ENCODE measurements around the gene ST6GALNAC1.

ST6GALNAC1 gene, protein sequence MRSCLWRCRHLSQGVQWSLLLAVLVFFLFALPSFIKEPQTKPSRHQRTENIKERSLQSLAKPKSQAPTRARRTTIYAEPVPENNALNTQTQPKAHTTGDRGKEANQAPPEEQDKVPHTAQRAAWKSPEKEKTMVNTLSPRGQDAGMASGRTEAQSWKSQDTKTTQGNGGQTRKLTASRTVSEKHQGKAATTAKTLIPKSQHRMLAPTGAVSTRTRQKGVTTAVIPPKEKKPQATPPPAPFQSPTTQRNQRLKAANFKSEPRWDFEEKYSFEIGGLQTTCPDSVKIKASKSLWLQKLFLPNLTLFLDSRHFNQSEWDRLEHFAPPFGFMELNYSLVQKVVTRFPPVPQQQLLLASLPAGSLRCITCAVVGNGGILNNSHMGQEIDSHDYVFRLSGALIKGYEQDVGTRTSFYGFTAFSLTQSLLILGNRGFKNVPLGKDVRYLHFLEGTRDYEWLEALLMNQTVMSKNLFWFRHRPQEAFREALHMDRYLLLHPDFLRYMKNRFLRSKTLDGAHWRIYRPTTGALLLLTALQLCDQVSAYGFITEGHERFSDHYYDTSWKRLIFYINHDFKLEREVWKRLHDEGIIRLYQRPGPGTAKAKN

DNA sequence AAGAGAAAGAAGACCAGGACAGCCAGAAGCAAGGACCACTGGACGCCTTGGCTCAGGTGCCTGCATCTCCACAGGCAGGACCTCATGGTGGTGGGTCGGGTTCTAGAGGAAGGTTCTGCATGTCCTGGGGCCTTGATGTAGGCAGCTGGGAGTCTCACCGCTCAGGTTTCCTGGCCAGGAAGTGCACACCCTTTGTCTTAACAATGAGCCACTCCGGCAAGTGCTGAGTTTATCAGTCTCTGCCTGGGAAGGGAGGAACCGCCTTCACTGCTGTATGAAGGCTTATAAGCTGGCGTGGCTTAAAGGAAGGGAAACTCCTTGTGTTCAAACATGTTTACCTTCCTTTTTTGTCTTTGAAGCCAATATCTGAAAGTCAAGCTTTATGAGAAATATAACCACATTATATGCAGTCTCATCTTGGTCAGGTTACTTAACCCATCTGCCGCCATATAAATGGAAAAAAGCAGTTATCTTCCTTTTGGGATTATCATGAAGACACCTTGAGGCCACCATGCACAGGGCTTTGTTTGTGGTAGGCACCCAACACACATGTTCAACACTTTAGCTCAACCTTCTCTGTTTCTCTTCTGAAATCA lies at the start of gene ST6GALNAC1:
Gene ST6GALNAC1, minus strand, starts transcription at position 205 of the 596 bp plus-strand sequence. Its CDS starts 119 bp downstream, at position 86.
- H3K36me3 ChIP-seq (ENCODE audit: insufficient read depth, low read length), result no peaks in the 10 kb centered on the region
- H3K4me1 ChIP-seq (ENCODE audit: insufficient read depth, low read length), result peaks cover 4% of the 10 kb centered on the region
- H3K27me3 ChIP-seq (ENCODE audit: insufficient read depth, low read length), result no peaks in the 10 kb centered on the region
- H3K4me3 ChIP-seq (ENCODE audit: low read length), result no peak within 1 kb of the TSS
- no peak within 1 kb of the TSS for H2AFZ ChIP-seq (ENCODE audit: low read depth, low read length)
- H3K9me3 ChIP-seq (ENCODE audit: low read length), result no peaks in the 10 kb centered on the region

GRCh38 chr17:76691379-76692191 lies 48.0 kb upstream of the ST6GALNAC1 start:
- peaks cover 12% of the 10 kb centered on the region for H3K4me1 ChIP-seq (ENCODE audit: insufficient read depth, low read length)
- H3K4me3 ChIP-seq (ENCODE audit: low read length), result no peak overlapping the region

DNA sequence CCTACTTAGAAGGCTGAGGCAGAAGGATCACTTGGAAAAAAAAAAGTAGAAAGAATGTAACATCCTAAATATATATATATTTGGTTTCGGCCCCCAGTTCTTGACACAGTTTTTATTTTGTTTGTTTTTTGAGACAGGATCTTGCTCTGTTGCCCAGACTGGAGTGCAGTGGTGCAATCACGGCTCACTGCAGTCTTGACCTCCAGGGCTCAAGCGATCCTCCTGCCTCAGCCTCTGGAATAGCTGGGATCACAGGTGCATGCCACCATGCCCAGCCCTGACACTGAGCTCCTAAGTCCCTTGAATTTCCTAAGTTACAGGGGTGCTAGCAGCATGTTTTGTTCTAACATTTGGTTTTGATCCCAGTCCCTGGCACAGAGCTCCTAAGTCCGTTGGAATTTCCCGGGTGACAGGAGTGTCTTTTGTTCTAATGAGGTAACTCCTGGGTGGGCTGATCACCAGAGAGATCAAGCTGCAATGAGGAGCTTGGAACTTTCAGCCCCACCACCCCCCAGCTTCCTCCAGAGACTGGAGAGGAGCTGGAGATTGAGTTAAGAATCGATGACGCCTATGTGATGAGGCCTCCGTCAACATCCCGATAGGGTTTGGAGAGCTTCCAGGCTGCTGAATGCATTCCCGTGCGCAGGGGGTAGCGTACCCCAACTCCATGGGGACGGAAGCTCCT lies 47.2 kb upstream of the ST6GALNAC1 start:
- Histone ChIP-seq H3K27me3 (ENCODE audit: insufficient read depth, low read length) (no peaks in the 10 kb centered on the region), H3K9me3 (ENCODE audit: low read length) (no peaks in the 10 kb centered on the region), H3K4me1 (ENCODE audit: insufficient read depth, low read length) (peaks cover 11% of the 10 kb centered on the region), H2AFZ (ENCODE audit: low read depth, low read length) (no peak overlapping the region), H3K4me3 (ENCODE audit: low read length) (no peak overlapping the region), H3K36me3 (ENCODE audit: insufficient read depth, low read length) (no peaks in the 10 kb centered on the region)

More at GRCh38 chr17:76691379-76692191, 48.0 kb upstream of the ST6GALNAC1 start:
- H2AFZ ChIP-seq (ENCODE audit: low read depth, low read length), result no peak overlapping the region
- no peaks in the 10 kb centered on the region for H3K27me3 ChIP-seq (ENCODE audit: insufficient read depth, low read length)
- H3K9me3 ChIP-seq (ENCODE audit: low read length), result no peaks in the 10 kb centered on the region
- no peaks in the 10 kb centered on the region for H3K36me3 ChIP-seq (ENCODE audit: insufficient read depth, low read length)

GRCh38 chr17:76689859-76690258 lies 46.3 kb upstream of the ST6GALNAC1 start:
- Histone ChIP-seq H3K4me3 (ENCODE audit: low read length) (no peak overlapping the region), H3K36me3 (ENCODE audit: insufficient read depth, low read length) (no peaks in the 10 kb centered on the region), H3K9me3 (ENCODE audit: low read length) (no peaks in the 10 kb centered on the region), H3K4me1 (ENCODE audit: insufficient read depth, low read length) (peaks cover 11% of the 10 kb centered on the region), H2AFZ (ENCODE audit: low read depth, low read length) (no peak overlapping the region), H3K27me3 (ENCODE audit: insufficient read depth, low read length) (no peaks in the 10 kb centered on the region)

GRCh38 chr17:76688165-76688622 lies 44.6 kb upstream of the ST6GALNAC1 start:
- no peak overlapping the region for H3K4me3 ChIP-seq (ENCODE audit: low read length)
- H3K4me1 ChIP-seq (ENCODE audit: insufficient read depth, low read length), result peaks cover 19% of the 10 kb centered on the region
- H3K9me3 ChIP-seq (ENCODE audit: low read length), result no peaks in the 10 kb centered on the region
- no peaks in the 10 kb centered on the region for H3K27me3 ChIP-seq (ENCODE audit: insufficient read depth, low read length)
- no peaks in the 10 kb centered on the region for H3K36me3 ChIP-seq (ENCODE audit: insufficient read depth, low read length)
- no peak overlapping the region for H2AFZ ChIP-seq (ENCODE audit: low read depth, low read length)

DNA sequence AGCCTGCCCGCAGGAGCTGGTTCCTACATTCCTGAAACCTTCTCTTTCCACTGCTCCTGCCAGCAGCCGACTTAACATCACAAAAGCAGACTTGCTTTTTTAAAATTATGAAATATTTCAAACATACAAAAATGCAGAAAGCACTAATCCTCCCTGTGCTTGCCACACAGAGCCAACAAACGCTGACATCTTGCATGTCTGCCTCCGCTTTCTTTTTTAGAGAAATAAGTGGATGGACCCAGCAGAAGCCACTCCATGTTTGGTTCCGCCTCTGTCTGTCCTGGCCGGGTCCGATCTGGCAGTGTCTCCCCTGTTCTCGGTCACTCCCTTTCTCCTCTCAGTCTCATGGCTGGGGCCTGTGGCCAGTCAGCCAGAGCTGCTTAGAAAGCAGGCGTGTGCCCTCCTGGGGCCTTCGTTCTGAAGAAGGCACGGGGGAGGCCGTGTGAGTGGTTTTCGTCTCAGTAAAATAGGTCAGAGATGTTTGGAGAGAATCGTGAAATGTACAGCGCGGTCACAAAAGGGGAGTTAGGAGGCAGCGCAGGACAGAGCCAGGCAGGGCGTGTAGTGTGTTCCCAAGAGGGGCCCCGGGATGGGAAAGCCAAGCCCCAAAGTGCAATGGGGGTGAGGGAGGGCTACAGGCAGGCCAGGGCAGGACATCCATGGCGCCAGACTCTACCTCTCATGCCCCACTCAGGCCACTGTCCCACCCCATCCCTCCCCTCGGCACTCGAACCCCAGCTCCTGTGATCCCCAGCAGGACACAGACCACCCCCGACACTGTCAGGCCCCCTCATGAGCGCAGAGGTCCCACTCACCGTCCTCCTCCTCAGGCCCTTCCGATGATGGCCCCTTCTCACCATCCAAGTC lies 44.0 kb upstream of the ST6GALNAC1 start:
- Histone ChIP-seq H3K27me3 (ENCODE audit: insufficient read depth, low read length) (no peaks in the 10 kb centered on the region), H3K4me1 (ENCODE audit: insufficient read depth, low read length) (peaks cover 22% of the 10 kb centered on the region), H2AFZ (ENCODE audit: low read depth, low read length) (no peak overlapping the region), H3K9me3 (ENCODE audit: low read length) (no peaks in the 10 kb centered on the region), H3K4me3 (ENCODE audit: low read length) (no peak overlapping the region), H3K36me3 (ENCODE audit: insufficient read depth, low read length) (peaks cover 2% of the 10 kb centered on the region)

DNA sequence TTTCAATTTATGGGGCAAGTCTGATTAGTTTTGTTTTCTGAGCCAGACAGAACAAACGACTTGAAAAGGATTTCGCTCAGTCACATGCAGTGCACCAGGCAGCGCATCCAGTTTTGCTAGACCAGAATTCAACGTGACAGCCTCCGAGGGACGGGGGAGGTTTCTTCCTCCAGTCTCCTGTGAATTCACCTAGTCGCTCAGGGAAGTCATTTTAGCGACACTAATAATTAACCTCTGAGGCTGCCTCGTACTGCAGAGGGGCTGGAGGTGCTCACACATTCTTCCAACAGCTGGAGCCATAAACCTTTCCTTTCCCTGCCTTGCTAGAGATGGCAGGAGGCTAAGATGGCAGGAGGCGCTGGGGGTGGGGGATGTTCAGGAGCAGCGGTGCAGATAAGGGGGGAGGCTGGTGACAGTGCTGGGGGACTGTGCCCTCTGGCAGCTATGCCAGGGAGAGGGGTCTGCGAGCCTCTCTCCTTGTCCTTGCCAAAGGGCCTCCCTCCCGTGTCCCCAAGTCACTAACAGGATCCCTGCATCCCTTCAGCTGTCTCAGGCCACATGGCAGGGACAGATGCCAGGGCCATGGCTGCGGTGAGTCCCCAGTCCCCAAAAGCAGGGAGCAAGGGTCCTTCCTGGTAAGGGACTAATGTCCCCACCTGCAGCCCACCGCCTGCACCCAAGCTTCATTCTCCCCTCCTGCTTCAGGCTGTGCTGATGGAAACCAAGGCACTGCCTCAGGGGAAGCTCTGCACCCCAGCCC lies 43.2 kb upstream of the ST6GALNAC1 start:
- Histone ChIP-seq H3K4me3 (ENCODE audit: low read length) (no peak overlapping the region), H3K9me3 (ENCODE audit: low read length) (no peaks in the 10 kb centered on the region), H3K36me3 (ENCODE audit: insufficient read depth, low read length) (peaks cover 5% of the 10 kb centered on the region), H3K4me1 (ENCODE audit: insufficient read depth, low read length) (peaks cover 21% of the 10 kb centered on the region), H2AFZ (ENCODE audit: low read depth, low read length) (no peak overlapping the region), H3K27me3 (ENCODE audit: insufficient read depth, low read length) (no peaks in the 10 kb centered on the region)

DNA sequence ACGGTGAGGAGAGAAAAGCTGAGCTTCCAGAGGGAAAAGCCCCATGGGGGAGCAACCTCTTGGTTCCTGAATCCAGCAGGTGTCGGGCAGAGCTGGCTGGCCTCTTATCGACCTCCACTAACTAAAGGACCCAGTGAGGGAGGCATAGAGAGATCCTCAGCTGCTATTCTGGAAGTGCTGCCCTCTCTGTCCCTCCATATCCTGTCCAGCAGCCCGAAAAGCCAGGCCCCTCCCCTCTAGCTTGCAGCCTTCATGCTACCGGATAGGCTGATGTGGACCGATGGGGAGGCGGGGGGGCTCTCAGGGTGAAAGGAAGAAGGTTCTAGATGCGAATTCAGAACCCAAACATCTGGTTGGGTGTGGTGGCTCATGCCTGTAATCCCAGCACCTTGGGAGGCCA lies 42.3 kb upstream of the ST6GALNAC1 start:
- H3K4me3 ChIP-seq (ENCODE audit: low read length), result no peak overlapping the region
- H3K27me3 ChIP-seq (ENCODE audit: insufficient read depth, low read length), result no peaks in the 10 kb centered on the region
- H2AFZ ChIP-seq (ENCODE audit: low read depth, low read length), result no peak overlapping the region
- H3K4me1 ChIP-seq (ENCODE audit: insufficient read depth, low read length), result peaks cover 24% of the 10 kb centered on the region
- peaks cover 5% of the 10 kb centered on the region for H3K36me3 ChIP-seq (ENCODE audit: insufficient read depth, low read length)
- no peaks in the 10 kb centered on the region for H3K9me3 ChIP-seq (ENCODE audit: low read length)

- Histone ChIP-seq H3K4me3 (ENCODE audit: low read length) (no peak overlapping the region), H3K27me3 (ENCODE audit: insufficient read depth, low read length) (no peaks in the 10 kb centered on the region), H2AFZ (ENCODE audit: low read depth, low read length) (no peak overlapping the region), H3K9me3 (ENCODE audit: low read length) (no peaks in the 10 kb centered on the region), H3K4me1 (ENCODE audit: insufficient read depth, low read length) (peaks cover 24% of the 10 kb centered on the region), H3K36me3 (ENCODE audit: insufficient read depth, low read length) (peaks cover 5% of the 10 kb centered on the region)
Measured at GRCh38 chr17:76685366-76685765, 41.8 kb upstream of the ST6GALNAC1 start.

- H3K36me3 ChIP-seq (ENCODE audit: insufficient read depth, low read length), result peaks cover 5% of the 10 kb centered on the region
- no peak overlapping the region for H3K4me3 ChIP-seq (ENCODE audit: low read length)
- peaks cover 24% of the 10 kb centered on the region for H3K4me1 ChIP-seq (ENCODE audit: insufficient read depth, low read length)
- H3K9me3 ChIP-seq (ENCODE audit: low read length), result no peaks in the 10 kb centered on the region
- no peaks in the 10 kb centered on the region for H3K27me3 ChIP-seq (ENCODE audit: insufficient read depth, low read length)
- no peak overlapping the region for H2AFZ ChIP-seq (ENCODE audit: low read depth, low read length)
Measured at GRCh38 chr17:76684756-76685155, 41.2 kb upstream of the ST6GALNAC1 start.

Measured in neuron (in vitro differentiated cells).